ENCODE measurements around the gene JKAMP.

- no peak for TF ChIP-seq POLR2AphosphoS5 (IDR thresholded peaks at IDR 0.05; ENCODE audit: insufficient read depth, low read depth, low read length)
- no peak for TF ChIP-seq CTCF (IDR thresholded peaks at IDR 0.05; ENCODE audit: extremely low read depth in 1 of 2, insufficient read depth in 1 of 2, low read depth in 1 of 2, low read length in 2 of 2)
- no peak for TF ChIP-seq EZH2 (IDR thresholded peaks at IDR 0.05; ENCODE audit: borderline replicate concordance, low read depth, low read length, severe bottlenecking)
- TF ChIP-seq JUN (IDR thresholded peaks at IDR 0.05; ENCODE audit: borderline replicate concordance, insufficient read depth, insufficient read length, low read depth) = no peak
- TF ChIP-seq GATA2 (IDR thresholded peaks at IDR 0.05; ENCODE audit: insufficient read depth, insufficient read length, low read depth, low read length) = no peak
Observed at GRCh38 chr14:59543873-59544272, 59.6 kb downstream of the JKAMP start.

Measured in endothelial cell of umbilical vein (primary cell).